Natural killer cell (primary cell): ENCODE results near the gene SKAP1. TPM values are rescaled to one million over a fixed set of nuclear protein-coding genes. Genes with fewer than 3 reads are reported as not detected.

Source experiments
- ATAC-seq, 3 donors: fragments of 150-1000 bp in 2 of 3; fragments of 200-7000 bp in 1 of 3; cut with Tn5 transposase; 1 replicate in 1 of 3; 2 replicates in 2 of 3; pipeline ENCODE4 v1.10.0; 2021; ENCODE audit warnings: mild to moderate bottlenecking in 2 of 3, moderate library complexity in 2 of 3
- DNase-seq, 2 donors: peaks; one replicate each; pipeline versions ENCODE4 v3.0.0 to v3.0.0-alpha.2; 2013 to 2021; ENCODE audit warnings: mixed read lengths in 1 of 2
- H3K27ac ChIP-seq: one replicate; pipeline ENCODE4 v1.5.1; 2013; ENCODE audit warnings: mild to moderate bottlenecking, low read length
- H3K27me3 ChIP-seq: one replicate; pipeline ENCODE4 v1.6.1; 2013; ENCODE audit warnings: low read length; ENCODE audit not compliant: control insufficient read depth, insufficient read depth
- H3K36me3 ChIP-seq: one replicate; pipeline ENCODE4 v1.6.1; 2013; ENCODE audit warnings: low read length; ENCODE audit not compliant: control insufficient read depth, insufficient read depth
- H3K4me1 ChIP-seq: one replicate; pipeline ENCODE4 v1.6.1; 2013; ENCODE audit warnings: low read length; ENCODE audit not compliant: control insufficient read depth, insufficient read depth
- H3K4me3 ChIP-seq: one replicate; pipeline ENCODE4 v1.5.1; 2013; ENCODE audit warnings: low read length
- H3K9me3 ChIP-seq: one replicate; pipeline ENCODE4 v1.6.1; 2013; ENCODE audit warnings: low read length; ENCODE audit not compliant: control insufficient read depth, insufficient read depth
- H3K27ac Mint-ChIP-seq, 2 donors: one replicate each; pipeline ENCODE4 v1.8.0; 2022; ENCODE audit warnings: mild to moderate bottlenecking in 2 of 2, mixed read lengths in 2 of 2, moderate library complexity in 1 of 2
- H3K27me3 Mint-ChIP-seq, 2 donors: one replicate each; pipeline ENCODE4 v1.8.0; 2022; ENCODE audit warnings: low read depth in 2 of 2, mixed read lengths in 2 of 2
- H3K36me3 Mint-ChIP-seq: one replicate; pipeline ENCODE4 v1.8.0; 2022; ENCODE audit warnings: mixed read lengths
- H3K4me1 Mint-ChIP-seq, 2 donors: one replicate each; pipeline ENCODE4 v1.8.0; 2022; ENCODE audit warnings: mixed read lengths in 2 of 2
- H3K4me3 Mint-ChIP-seq: one replicate; pipeline ENCODE4 v1.8.0; 2022; ENCODE audit warnings: mild to moderate bottlenecking, moderate library complexity, mixed read lengths
- H3K9me3 Mint-ChIP-seq, 2 donors: one replicate each; pipeline ENCODE4 v1.8.0; 2022; ENCODE audit warnings: mixed read lengths in 2 of 2
- CTCF ChIP-seq: fragments of 200-600 bp; IDR thresholded peaks from one replicate; pipeline ENCODE4 v1.8.0; 2022; ENCODE audit warnings: antibody characterized with exemption
- WGBS: methylation state at CpG from one replicate; pipeline ENCODE4 v1.1.7; 2013; ENCODE audit warnings: missing lambda C conversion rate; ENCODE audit not compliant: insufficient coverage; 5-methylcytosine and 5-hydroxymethylcytosine counted together
- intact Hi-C: fragments of 100-400 bp; cut with micrococcal nuclease; formaldehyde crosslinking; loops from one replicate; pipeline ENCODE4 v1.14.2; 2022
- total RNA-seq, 4 donors: library from RNA; stranded (reverse); fragments of 120-200 nt in 1 of 4; gene quantifications; one replicate each; pipeline versions ENCODE4 v1.2.3 to v1.2.4, GENCODE V29; 2013 to 2022

The SKAP1 gene
- total RNA-seq, 3 donors from 2014 or later (not counting 1 experiment from before 2014, with no cell fraction given): 168 to 227 (median 190) TPM

DNA sequence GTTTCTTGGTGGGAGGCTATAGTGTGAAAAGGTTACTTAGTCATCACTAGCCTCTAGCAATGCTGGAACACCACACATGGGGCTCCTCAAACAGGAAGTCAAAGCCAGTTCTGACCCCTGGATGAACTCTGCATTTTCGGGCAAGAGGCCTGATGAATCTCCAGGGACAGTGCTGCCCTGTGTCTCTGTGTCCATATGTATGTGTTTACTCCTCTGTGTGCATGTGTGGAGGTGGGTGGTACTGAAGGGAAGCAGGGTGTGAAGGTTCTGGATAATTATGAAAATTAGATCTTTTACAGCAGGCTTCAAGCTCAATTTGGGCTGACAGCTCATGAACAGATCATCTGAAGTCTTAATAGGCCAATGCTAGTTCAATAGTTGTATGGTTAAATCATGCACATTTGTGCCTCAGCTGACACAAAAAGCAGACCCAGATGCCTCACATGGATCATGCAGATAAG, 188.9 kb downstream of the SKAP1 start:
- Mint-ChIP-seq H3K4me3 (peak overlapping the region; percentile 4), H3K27me3 (no peaks in the 10 kb centered on the region), H3K36me3 (no peaks in the 10 kb centered on the region), H3K27ac (peak overlapping the region; percentile 56 to 83), H3K9me3 (no peaks in the 10 kb centered on the region), H3K4me1 (peaks cover 80 to 83% of the 10 kb centered on the region in 2 donors)
- Histone ChIP-seq H3K4me1 (peaks cover 27% of the 10 kb centered on the region), H3K27ac (peak overlapping the region; percentile 19), H3K9me3 (no peaks in the 10 kb centered on the region), H3K4me3 (no peak overlapping the region), H3K36me3 (no peaks in the 10 kb centered on the region), H3K27me3 (no peaks in the 10 kb centered on the region)
- intact Hi-C loops: no loop called here
- ATAC-seq (peak; percentile 77 to 88 (median 77)), DNase-seq (peak; percentile 19 to 30)
- no peak for TF ChIP-seq CTCF
- WGBS: 0% methylated on average over 1 of the region's 1 CpG

DNA sequence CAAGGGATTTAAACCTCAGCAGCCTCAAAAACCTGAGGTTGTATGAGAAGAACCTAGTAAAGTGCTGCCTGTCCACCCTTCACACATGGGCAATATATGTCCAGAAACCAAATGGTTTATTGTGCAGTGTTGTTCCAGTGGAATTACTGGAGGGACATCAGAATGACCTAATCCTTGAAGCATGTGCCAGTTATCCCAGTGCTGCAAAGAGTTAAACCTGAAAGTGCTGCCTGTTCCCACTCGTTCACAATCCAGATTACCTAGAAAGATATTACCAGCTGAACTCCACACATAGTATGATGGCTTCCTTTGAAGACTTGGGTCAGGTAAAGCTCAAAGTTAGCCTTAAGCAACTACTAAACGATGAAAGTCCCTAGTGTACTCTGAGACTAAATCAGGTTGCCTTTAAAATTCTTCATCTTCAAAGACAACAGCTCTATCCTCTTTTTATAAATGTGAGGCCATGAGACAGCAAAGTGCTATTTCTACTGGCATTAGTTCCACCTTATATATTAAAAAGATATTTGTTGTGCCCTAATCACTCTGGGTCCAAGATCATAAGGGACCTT, 189.4 kb downstream of the SKAP1 start:
- Mint-ChIP-seq H3K9me3 (no peaks in the 10 kb centered on the region), H3K4me3 (peak overlapping the region; percentile 4), H3K27me3 (no peaks in the 10 kb centered on the region), H3K36me3 (no peaks in the 10 kb centered on the region), H3K4me1 (peaks cover 83 to 88% of the 10 kb centered on the region in 2 donors), H3K27ac (peak overlapping the region; percentile 56 to 83)
- H3K27ac ChIP-seq: peak overlapping the region; percentile 19
- TF ChIP-seq CTCF: no peak
- H3K36me3 ChIP-seq: no peaks in the 10 kb centered on the region
- H3K27me3 ChIP-seq: no peaks in the 10 kb centered on the region
- intact Hi-C loops: no loop called here
- ATAC-seq (peak; percentile 8 to 36 (median 24)), DNase-seq (no peak)
- no peak overlapping the region for H3K4me3 ChIP-seq
- H3K9me3 ChIP-seq: no peaks in the 10 kb centered on the region
- 67% methylated on average over 2 of the region's 2 CpGs for WGBS
- peaks cover 27% of the 10 kb centered on the region for H3K4me1 ChIP-seq

GRCh38 chr17:48240122-48240521, 189.9 kb downstream of the SKAP1 start:
- no peak overlapping the region for H3K27ac ChIP-seq
- H3K4me1 ChIP-seq: peaks cover 27% of the 10 kb centered on the region
- intact Hi-C loops: no loop called here
- Mint-ChIP-seq H3K9me3 (no peaks in the 10 kb centered on the region), H3K27ac (peak overlapping the region; percentile 56 to 83), H3K4me3 (peak overlapping the region; percentile 76), H3K27me3 (no peaks in the 10 kb centered on the region), H3K4me1 (peaks cover 86 to 91% of the 10 kb centered on the region in 2 donors), H3K36me3 (no peaks in the 10 kb centered on the region)
- no peak for ATAC-seq
- 70% methylated on average over 2 of the region's 2 CpGs for WGBS
- H3K9me3 ChIP-seq: no peaks in the 10 kb centered on the region
- no peak overlapping the region for H3K4me3 ChIP-seq
- no peaks in the 10 kb centered on the region for H3K27me3 ChIP-seq
- H3K36me3 ChIP-seq: no peaks in the 10 kb centered on the region
- no peak for DNase-seq
- no peak for TF ChIP-seq CTCF

- peak overlapping the region; percentile 76 for H3K4me3 Mint-ChIP-seq
- H3K27ac Mint-ChIP-seq: peak overlapping the region; percentile 56 to 83
- no peak for DNase-seq
- Histone ChIP-seq H3K27ac (no peak overlapping the region), H3K36me3 (no peaks in the 10 kb centered on the region), H3K9me3 (no peaks in the 10 kb centered on the region), H3K4me3 (no peak overlapping the region), H3K27me3 (no peaks in the 10 kb centered on the region), H3K4me1 (peaks cover 27% of the 10 kb centered on the region)
- peak in 1 of 3 donors; percentile 19 for ATAC-seq
- no CpG with 5 or more reads among the region's 1 CpG for WGBS
- intact Hi-C loops: no loop called here
- no peaks in the 10 kb centered on the region for H3K27me3 Mint-ChIP-seq
- no peaks in the 10 kb centered on the region for H3K9me3 Mint-ChIP-seq
- H3K36me3 Mint-ChIP-seq: no peaks in the 10 kb centered on the region
- no peak for TF ChIP-seq CTCF
- H3K4me1 Mint-ChIP-seq: peaks cover 86 to 90% of the 10 kb centered on the region in 2 donors
Observed at GRCh38 chr17:48239603-48239995, 190.4 kb downstream of the SKAP1 start.
